ENCODE measurements around the gene PSMB3.
"Not testable (repeated sequence)": the region's sequence is repeated elsewhere in the genome, so short reads cannot be mapped to it uniquely, and the experiment has no call there.

PSMB3 gene

DNA sequence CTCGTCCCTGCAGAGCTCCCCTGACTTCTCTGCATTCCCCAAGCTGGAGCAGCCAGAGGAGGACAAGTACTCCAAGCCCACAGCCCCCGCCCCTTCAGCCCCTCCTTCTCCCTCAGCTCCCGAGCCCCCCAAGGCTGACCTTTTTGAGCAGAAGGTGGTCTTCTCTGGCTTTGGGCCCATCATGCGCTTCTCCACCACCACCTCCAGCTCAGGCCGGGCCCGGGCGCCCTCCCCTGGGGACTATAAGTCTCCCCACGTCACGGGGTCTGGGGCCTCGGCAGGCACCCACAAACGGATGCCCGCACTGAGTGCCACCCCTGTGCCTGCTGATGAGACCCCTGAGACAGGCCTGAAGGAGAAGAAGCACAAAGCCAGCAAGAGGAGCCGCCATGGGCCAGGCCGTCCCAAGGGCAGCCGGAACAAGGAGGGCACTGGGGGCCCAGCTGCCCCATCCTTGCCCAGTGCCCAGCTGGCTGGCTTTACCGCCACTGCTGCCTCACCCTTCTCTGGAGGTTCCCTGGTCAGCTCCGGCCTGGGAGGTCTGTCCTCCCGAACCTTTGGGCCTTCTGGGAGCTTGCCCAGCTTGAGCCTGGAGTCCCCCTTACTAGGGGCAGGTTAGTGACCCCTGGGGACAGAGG, 36.1 kb upstream of the PSMB3 start:
- DNase-seq = no peak

DNA sequence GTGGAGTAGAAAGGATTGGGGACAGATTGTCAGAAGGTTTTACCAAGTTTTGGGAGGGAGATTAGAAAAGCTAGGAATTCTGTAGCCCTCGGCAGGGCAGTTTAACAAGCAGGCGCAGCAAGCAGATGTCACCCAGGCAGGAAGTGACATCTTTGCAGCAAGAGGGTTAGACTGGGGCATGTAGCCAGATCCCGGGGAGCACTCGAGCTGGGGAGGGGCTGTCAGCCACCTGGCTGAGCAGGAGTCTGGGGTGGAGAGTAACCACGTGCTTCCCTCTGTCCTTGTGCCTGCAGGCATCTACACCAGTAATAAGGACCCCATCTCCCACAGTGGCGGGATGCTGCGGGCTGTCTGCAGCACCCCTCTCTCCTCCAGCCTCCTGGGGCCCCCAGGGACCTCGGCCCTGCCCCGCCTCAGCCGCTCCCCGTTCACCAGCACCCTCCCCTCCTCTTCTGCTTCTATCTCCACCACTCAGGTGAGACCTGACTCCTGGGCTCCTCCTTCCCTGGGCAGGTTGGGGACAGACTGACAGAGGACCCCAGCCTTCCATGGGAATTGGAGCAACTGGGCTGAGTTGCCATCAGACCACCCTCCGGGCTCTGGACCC, 35.3 kb upstream of the PSMB3 start:
- DNase-seq = no peak

DNA sequence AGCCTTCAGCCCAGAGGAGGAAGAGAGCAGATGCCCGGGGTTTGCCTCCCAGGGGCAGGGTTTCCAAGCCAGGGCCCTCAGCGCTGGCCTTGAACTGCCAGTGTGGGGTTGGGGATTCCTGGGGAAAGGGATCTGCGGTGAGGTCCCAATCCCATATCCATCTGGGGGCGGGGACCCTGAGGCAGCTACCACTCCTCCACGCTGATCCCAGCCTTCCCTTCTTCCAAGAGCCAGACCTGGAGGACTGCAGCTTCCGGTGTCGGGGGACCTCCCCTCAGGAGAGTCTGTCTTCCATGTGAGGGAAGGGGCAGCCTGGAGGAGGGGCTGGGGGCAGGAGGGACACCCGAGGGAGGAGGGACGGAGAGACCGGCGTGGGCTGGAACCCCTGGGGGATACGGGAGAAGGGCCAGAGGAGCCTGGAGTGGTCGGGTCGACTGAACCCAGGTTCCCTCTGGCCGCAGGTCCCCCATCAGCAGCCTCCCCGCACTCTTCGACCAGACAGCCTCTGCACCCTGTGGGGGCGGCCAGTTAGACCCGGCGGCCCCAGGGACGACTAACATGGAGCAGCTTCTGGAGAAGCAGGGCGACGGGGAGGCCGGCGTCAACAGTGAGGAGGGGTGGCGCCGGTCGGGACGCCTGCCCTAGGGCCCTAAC, 33.1 kb upstream of the PSMB3 start:
- no peak for DNase-seq

DNA sequence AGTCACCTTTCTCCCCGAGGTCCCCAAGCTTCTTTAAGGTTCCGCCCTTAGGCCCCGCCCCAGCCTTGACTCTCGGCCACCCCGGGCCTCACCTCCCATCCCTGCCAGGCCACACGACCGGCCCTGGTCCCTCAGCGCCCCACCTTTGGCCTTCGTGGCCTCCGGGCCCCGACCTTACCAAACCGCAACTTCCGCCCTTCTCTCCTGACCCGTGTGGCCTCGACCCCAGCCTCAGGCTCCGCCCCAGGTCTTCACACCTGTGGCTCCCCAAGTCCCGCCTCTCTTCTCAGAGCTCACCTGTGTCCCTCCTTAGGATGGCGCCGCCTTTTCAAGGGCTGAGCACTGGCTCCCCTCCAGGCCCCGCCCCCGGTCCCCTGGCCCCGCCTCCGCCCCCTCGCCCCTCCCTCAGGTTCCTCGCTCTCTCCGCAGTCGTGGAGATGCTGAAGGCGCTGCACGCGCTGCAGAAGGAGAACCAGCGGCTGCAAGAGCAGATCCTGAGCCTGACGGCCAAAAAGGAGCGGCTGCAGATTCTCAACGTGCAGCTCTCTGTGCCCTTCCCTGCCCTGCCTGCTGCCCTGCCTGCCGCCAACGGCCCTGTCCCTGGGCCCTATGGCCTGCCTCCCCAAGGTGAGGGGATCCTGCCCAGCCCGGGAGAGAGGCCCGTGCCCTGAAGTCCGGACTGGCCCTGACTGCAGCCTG, 32.4 kb upstream of the PSMB3 start:
- DNase-seq = no peak

DNA sequence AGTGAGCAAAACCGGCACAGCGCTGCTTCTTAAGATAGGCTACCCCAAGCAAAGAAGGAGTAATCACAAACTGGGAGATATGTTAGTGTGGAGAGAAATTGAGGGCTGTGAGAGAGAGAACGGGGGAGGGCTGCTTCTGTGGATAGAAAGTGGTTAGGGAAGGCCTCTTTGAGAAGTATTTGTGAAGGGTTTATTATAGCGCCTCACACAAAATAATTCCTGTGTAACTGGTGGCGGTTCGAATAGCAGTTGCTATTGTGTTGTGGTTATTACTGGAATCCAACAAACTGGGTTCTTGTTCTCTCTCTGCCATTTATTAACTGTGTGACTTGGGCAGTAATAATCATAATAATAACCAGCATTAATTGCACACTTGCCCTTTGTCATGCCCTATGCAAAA, 31.6 kb upstream of the PSMB3 start:
- DNase-seq = no peak

DNA sequence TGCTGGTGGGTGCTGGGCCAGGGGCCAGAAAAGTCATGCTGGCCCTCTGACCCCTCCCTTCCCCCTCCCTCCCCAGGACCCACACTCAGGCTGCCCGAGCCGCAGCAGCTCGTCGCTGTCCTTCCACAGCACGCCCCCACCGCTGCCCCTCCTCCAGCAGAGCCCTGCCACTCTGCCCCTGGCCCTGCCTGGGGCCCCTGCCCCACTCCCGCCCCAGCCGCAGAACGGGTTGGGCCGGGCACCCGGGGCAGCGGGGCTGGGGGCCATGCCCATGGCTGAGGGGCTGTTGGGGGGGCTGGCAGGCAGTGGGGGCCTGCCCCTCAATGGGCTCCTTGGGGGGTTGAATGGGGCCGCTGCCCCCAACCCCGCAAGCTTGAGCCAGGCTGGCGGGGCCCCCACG, 30.7 kb upstream of the PSMB3 start:
- DNase-seq = no peak

DNA sequence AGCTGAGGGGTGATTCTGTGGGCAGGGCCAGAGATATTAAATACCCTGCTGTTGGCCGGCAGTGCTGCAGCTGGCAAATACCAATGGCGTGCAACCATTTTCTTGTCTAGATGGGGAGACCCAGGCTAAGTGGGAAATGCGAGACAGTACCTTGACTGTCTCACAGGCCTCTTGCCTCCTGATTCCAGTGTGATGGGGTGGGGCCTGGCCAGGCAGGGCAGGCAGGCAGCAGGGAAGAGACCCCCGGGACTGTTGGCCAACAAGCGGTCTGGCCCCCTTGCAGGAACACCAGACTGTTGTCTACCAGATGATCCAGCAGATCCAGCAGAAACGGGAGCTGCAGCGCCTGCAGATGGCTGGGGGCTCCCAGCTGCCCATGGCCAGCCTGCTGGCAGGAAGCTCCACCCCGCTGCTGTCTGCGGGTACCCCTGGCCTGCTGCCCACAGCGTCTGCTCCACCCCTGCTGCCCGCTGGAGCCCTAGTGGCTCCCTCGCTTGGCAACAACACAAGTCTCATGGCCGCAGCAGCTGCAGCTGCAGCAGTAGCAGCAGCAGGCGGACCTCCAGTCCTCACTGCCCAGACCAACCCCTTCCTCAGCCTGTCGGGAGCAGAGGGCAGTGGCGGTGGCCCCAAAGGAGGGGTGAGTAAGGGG, 28.1 kb upstream of the PSMB3 start:
- DNase-seq = no peak

DNA sequence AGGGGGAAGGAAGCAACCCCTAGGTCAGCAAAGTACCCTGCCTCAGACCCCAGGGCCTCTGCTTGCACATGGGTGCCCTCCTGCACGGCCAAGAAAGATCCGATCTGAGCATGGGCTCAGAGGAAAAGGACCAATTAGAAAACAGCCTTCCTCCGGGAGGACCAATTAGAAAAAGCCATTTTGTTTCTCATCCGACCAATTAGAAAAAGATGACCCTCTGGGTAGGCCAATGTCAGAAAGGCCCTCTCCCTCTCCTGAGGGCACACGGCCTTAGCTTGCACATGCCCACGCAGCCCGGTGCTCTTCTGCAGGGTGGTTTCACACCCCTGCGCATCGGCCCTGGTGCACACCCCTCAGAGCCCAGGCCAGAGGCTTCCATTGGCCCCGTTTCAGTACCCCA, 27.5 kb upstream of the PSMB3 start:
- no peak for DNase-seq

DNA sequence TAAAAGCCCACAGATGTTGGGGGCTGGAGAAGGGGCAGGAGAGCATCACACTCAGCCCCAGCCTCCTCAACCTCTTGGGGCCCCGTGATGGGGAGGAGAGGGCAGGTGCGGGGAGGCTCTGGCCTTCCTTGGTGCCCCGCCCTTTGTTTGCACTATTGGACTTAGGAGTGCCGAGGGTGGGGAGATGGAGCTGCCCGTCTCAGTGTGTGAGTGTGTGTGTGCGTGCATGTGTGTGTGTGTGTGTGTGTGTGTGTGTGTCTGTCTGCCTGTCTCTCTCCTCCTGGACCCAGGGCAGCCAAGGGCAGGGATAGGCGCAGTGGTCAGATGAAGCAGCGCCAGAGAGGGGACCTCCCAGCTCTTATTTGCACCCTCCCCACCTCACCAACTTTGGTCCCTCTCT, 26.4 kb upstream of the PSMB3 start:
- DNase-seq = not testable (repeated sequence)

DNA sequence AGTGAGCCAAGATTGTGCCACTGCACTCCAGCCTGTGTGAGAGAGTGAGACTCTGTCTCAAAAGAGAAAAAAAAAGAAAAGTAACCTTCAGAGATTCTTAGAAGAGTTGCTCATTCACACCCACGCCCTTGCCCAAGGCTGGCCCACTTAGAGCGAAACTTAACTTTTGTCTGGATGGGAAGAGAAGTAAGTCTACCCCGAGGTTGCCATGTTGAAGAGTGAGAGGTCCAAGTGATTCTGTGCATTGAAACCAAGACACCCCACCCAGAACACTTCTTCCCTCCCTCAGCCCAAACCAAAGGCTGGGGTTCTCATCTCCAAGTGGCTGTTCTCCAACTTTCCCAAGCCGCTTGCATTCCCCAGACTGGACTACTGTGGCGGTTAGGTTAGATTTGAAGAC, 24.8 kb upstream of the PSMB3 start:
- DNase-seq = no peak

DNA sequence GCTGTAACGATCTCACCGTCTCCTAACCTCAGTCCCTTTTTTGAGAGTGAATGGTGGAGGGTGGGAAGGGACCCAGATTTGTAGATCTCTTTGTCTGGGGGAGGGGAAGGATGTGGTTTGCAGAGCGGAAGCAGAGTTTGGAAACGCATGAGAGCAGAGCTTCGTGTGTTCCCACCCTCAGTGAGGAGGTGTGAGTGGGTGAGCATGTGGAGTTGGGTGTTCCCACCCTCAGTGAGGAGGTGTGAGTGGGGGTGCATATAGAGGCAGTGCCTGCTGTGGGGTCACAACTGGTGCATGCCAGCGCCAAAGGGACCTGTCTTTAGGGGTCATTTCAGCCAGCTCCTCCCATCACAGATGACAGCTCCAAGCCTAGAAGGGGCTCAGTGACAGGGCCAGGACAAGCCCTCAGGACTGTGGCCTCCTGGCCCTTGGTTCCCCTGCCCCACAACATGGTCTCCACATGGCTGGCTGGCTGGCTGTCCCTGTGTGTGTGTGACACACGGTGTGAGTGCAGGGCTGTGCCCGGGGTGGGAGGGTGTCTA, 24.2 kb upstream of the PSMB3 start:
- DNase-seq = no peak

DNA sequence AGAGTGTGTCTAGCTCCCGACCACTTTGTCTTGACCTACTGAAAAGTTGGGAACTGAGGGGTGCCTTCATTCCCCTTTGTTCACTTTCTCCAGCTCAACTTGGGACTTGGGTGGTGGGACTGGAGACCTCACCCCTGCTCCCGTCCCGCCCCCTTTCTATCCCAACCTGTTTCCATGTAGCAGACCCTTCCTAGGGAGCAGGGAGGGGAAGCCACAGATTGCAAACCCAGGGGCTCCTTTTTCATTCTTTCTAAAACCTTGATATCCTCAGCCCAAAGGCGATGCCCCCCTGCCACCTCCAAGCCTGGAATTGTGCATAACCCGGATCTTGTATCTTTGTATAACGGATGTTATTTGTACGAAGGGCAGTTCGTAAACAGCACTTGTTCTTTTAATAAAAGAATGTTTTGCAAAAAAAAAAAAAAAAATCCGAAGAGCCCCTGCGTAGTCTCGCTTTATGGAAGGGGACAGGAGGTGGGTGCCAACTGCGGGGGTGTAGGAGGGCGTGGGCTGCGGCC, 23.1 kb upstream of the PSMB3 start:
- DNase-seq = no peak

DNA sequence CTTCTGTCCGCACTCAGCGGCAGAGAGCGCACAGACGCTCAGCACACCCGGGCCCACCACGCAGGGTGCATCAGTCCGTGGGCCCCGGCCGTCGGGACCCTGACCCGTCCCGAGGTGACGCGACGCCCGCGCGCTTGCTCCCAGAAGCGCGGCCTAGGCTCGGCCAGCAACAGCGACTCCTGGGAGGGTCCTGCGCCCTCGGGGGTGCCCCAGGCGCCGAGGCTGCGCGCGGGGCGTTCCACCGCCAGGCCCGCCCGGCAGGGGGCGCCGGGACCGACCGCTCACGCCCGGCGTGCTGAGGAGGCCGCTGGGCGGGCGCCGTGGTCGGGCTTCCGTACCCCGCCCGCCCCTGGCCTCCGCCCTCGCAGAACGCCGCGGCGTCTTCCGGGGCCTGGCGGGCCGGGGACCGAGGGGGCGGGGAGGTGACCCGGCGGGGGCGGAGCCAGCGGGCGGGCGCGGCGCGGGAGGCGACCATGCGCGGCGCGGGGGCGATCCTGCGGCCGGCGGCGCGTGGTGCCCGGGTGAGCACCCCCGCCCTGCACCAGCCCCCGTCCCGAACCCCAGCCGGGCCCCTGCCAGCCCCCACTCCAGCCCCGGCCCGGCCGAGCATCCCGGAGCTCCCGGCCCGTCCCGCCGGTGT, 22.5 kb upstream of the PSMB3 start, which contains the start of gene CISD3:
Gene CISD3 (plus strand): TSS at position 456 of the 640 bp plus-strand sequence. CDS start 18 bp downstream, at position 474.
- no peak for DNase-seq

DNA sequence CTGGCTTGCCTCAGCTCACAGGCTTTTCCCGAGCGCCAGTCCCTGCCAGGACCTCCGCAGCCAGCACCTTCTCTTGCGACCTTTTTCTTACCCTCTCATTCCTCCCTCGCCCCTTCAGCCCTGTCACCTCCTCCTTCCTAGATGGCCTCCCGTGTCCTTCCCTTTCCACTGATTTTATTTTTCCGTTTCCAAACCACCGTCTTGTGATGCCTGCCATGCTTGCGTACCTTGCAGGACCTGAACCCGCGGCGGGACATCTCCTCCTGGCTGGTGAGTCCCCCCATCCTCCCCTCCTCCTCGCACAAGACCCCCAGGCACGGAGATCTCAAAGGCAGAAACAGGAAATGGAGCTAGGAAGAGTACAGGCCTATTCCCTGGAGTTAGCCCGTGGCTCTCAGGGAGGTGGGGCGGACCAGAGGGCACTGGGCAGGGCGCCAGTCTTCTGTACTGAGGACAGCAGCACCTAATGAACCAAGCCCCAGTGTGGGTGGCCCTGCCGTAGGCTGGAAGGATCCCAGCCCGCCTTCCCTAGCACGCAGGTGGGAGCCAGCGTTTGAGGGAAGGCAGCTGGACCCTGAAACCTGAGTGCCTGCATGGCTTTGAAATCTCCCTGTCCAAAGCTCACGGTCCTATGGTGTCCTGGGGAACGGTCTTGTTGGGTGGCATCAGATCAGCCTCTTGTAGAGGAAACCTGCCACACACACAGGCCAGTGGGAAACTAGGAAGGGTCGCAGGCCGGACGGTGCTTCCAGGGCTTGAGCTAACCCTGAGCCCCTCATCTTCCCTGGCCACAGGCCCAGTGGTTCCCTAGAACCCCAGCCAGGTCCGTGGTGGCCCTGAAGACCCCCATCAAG, 21.8 kb upstream of the PSMB3 start:
- no peak for DNase-seq

DNA sequence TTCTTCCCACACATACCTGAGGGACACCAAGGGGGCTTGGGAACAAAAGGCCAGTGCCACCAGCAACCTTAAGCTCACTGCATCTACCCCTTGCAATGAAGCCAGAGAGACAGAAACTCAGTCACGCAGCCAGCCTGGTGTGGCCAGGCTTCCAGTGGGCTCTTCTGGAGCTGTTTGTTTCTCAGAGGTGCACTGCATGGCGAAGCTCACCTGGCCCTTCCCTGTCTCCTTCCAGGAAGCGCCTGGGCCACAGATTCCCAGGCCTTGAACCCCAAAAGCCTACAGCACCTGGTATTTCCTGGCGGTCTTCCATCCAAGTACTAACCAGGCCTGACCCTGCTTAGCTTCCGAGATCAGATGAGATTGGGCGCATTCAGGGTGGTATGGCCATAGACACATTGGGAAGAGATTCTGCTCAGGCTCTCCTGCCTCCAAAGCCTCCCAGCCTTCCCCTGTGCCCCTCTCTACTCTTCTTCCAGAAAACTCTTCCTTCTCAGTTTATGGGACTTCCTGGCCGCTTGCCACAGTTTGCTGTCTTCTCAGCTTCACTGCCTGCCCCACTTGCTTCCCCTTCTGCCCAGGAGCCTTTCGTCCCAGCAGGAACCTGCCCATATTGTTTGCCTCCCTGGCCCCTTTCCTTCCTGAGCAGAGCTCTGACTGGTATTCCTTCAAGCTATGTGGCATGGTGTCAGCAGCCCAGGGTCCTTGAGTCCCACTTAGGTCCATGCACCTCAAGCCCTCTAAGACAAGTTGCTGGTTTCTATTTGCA, 20.8 kb upstream of the PSMB3 start:
- no peak for DNase-seq

DNA sequence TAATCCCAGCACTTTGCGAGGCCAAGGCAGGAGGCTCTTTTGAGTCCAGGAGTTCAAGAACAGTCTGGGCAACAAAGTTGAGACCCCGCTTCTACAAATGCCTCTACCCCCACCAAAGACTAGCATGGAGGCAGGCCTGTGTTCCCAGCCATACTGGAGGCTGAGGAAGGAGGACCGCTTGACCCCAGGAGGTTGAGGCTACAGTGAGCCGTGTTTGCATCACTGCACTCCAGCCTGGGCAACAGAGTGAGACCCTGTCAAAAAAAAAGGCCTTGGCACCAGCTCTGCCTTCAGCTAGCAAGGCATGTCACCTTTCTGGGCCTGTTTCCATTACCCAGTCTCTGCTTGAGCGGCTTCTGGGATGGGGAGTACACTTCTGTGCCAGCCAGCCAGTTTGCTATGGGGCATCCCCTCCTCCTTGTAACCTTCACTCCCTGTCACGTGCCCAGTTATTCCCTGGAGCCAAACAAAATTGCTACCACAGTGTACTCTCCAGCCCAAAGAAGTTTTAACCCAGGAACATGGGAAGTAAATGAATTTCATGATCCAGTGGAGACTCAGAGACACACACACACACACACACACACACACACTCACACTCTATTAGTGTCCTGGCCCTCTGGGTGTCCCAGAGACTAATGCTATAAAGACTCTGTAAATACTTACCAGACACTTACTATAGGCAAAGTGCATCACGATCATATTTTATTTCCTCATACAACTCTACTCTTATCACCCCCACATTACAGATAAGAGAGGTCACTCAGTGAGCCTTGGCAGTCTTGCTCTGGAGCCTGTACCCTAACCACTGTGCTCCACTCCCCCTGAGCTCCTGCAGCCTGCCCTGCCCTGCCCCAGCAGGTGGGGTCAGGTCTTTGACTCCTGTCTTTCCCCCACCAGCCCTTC, 19.9 kb upstream of the PSMB3 start:
- DNase-seq = no peak

DNA sequence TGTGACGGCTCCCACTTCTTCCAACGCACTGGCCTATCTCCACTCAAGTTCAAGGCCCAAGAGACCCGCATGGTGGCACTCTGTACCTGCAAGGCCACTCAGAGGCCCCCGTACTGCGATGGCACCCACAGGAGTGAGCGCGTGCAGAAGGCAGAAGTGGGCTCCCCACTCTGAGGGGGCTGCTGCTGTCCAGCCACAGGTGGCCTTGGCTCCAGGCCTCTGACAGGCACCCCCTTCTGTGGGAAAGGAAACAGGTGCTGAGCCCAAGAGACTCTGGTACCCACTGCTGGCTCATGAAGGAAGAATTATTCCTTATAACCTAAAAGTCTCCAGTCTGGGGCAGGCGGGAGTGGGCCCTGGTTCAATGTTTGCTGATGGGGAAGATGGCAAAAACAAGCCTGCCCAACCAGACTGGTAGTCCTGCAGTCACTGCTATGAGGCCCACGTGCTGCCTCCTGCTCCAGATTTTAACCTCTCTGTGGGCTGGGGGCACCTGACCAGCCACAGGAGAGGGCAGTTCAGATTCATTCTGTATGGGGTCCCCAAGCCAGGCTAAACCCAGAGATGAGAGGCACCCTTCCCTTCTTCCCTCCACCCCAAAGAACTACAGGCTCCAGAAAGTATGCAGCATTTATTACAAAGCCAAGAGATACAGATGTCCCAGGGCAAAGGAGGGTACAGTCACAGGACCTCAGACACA, 19.1 kb upstream of the PSMB3 start:
- DNase-seq = no peak
